ENCODE measurements around the gene RELN. TPM values are rescaled to one million over a fixed set of nuclear protein-coding genes. Genes with fewer than 3 reads are reported as not detected.

Gene RELN
- total RNA-seq, 1 donor from 2014 or later = 5.4 TPM

DNA sequence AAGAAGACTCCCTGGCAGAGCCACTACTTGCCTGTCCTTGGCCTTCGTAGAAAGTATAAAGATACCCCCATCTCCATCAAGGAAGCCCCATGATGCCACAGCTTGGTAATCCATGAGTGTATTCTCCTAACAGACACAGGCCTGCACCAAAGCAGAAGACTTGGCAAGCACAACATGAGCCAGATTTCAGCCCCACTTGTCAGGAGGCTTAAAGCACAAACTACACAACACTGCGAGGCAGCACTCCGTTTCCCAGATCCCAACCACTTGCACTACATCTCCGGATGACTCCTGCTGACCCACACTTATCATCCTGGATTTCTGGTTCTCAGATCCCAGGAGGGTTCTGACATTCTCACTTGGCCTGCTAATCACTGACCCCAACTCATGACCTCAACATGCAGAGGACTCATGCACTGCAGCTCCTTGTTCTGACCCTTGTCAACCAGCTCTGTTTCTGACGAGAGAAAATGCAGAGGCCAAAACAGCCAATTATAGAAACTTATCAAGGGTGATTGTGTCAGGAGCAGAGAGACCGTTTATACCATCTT lies 100.8 kb downstream of the RELN start:
- peaks cover 8% of the 10 kb centered on the region for H3K27me3 Mint-ChIP-seq
- TF ChIP-seq, protein P1, sequence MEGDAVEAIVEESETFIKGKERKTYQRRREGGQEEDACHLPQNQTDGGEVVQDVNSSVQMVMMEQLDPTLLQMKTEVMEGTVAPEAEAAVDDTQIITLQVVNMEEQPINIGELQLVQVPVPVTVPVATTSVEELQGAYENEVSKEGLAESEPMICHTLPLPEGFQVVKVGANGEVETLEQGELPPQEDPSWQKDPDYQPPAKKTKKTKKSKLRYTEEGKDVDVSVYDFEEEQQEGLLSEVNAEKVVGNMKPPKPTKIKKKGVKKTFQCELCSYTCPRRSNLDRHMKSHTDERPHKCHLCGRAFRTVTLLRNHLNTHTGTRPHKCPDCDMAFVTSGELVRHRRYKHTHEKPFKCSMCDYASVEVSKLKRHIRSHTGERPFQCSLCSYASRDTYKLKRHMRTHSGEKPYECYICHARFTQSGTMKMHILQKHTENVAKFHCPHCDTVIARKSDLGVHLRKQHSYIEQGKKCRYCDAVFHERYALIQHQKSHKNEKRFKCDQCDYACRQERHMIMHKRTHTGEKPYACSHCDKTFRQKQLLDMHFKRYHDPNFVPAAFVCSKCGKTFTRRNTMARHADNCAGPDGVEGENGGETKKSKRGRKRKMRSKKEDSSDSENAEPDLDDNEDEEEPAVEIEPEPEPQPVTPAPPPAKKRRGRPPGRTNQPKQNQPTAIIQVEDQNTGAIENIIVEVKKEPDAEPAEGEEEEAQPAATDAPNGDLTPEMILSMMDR (IDR thresholded peaks at IDR 0.05; ENCODE audit: unreplicated experiment) = no peak
- DNase-seq (ENCODE audit: low spot score, unreplicated experiment) = no peak
- no peak overlapping the region for H3K27ac Mint-ChIP-seq
- H3K9me3 Mint-ChIP-seq (ENCODE audit: low read depth) = peaks cover 3% of the 10 kb centered on the region
- peaks cover 2% of the 10 kb centered on the region for H3K4me1 Mint-ChIP-seq (ENCODE audit: low read depth)
- H3K4me3 Mint-ChIP-seq (ENCODE audit: low read depth) = no peak overlapping the region
- no peaks in the 10 kb centered on the region for H3K36me3 Mint-ChIP-seq (ENCODE audit: insufficient read depth)

DNA sequence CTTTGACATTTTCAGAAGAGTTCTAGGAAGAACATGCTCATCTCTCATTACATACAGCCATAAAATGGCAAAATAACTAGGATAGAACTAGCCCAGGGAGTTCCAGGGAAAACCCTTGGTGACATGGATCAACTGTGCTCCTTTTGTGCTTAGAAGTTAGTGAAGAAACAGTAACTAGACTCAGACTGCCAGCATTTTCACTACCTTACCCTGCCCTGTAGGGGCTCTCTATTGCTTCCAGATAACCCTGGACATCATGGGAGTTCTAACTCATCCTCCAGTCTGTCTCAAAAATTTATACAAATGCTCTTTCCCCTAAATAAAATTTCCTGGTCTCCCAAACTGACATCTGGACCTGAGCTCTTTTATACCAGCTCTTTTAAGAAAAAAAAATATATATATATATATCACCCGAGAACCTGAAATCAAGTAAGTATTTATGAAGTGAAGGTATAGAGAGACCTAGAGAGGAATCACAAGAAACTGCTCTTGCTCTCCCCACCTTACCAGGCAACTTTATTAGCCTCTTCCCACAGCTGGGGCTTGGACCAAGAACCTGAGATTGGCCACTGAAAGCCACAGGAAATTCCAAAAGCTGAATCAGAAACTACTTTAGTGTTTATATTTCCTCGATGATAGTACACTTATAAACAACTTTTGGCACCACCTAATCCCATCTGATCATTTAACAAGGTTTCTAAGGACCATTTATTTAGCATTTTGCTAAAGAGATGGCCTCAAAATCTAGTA lies 101.4 kb downstream of the RELN start:
- no peak overlapping the region for H3K4me3 Mint-ChIP-seq (ENCODE audit: low read depth)
- TF ChIP-seq, protein P1 (IDR thresholded peaks at IDR 0.05; ENCODE audit: unreplicated experiment) = peak; percentile 29
- H3K36me3 Mint-ChIP-seq (ENCODE audit: insufficient read depth) = no peaks in the 10 kb centered on the region
- no peak overlapping the region for H3K27ac Mint-ChIP-seq
- no peak for DNase-seq (ENCODE audit: low spot score, unreplicated experiment)
- peaks cover 8% of the 10 kb centered on the region for H3K27me3 Mint-ChIP-seq
- H3K9me3 Mint-ChIP-seq (ENCODE audit: low read depth) = peaks cover 3% of the 10 kb centered on the region
- H3K4me1 Mint-ChIP-seq (ENCODE audit: low read depth) = peaks cover 7% of the 10 kb centered on the region

DNA sequence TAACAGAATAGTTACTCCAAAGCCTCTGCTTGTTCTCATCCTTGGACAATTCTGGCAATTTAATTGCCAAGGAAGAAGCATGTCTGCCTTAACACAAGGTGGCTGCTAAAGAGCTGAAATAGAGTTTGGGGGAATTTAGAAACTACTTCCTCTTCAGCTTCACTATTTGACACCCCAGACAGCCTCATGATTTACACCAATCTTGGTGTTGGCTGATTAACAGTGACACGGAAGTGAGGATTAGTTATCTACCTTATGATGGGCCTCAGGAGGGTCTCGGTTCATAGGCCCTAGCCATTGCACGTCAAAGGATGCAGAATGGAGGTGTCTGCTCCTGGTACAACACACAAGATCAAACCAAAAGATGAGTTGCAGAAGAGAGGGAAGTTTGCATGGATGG lies 102.4 kb downstream of the RELN start:
- Mint-ChIP-seq H3K36me3 (ENCODE audit: insufficient read depth) (no peaks in the 10 kb centered on the region), H3K27me3 (peaks cover 8% of the 10 kb centered on the region), H3K4me1 (ENCODE audit: low read depth) (peaks cover 8% of the 10 kb centered on the region), H3K9me3 (ENCODE audit: low read depth) (peaks cover 3% of the 10 kb centered on the region), H3K4me3 (ENCODE audit: low read depth) (no peak overlapping the region), H3K27ac (no peak overlapping the region)
- TF ChIP-seq, protein P1 (IDR thresholded peaks at IDR 0.05; ENCODE audit: unreplicated experiment) = no peak
- DNase-seq (ENCODE audit: low spot score, unreplicated experiment) = no peak

DNA sequence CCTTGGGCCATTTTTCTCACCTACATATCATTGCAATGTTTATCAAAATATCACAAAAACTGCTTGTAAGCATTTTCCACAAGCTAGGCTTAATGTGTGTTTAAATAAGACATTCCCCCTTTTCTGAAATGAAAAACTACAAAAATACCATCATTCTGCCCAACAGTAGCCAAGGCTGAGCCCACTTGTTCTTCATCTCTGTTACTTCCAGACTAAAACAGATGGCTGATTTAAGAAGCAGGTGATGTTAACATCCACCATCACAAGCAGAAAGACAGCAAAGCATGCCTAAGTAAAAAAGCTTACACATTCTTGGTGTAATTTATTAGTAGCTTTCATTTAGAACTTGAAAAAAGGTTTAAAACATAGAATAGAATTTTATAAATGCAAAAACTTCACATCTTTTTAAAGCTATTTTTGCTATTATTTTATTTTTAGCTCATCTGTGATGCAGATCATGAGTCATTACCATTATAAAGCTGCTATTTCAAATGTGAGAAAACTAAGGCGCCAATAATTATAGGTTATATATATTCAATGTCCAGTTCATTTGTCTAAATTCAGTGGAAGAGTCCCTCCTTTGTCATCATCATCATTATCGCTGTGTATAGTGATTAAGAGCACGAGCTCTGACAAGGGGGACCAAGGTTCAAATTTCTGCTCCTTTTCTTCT lies 109.4 kb downstream of the RELN start:
- peaks cover 25% of the 10 kb centered on the region for H3K4me1 Mint-ChIP-seq (ENCODE audit: low read depth)
- no peak overlapping the region for H3K4me3 Mint-ChIP-seq (ENCODE audit: low read depth)
- H3K27ac Mint-ChIP-seq = no peak overlapping the region
- H3K27me3 Mint-ChIP-seq = peaks cover 2% of the 10 kb centered on the region
- TF ChIP-seq, protein P1 (IDR thresholded peaks at IDR 0.05; ENCODE audit: unreplicated experiment) = no peak
- peaks cover 3% of the 10 kb centered on the region for H3K9me3 Mint-ChIP-seq (ENCODE audit: low read depth)
- DNase-seq (ENCODE audit: low spot score, unreplicated experiment) = no peak
- no peaks in the 10 kb centered on the region for H3K36me3 Mint-ChIP-seq (ENCODE audit: insufficient read depth)

DNA sequence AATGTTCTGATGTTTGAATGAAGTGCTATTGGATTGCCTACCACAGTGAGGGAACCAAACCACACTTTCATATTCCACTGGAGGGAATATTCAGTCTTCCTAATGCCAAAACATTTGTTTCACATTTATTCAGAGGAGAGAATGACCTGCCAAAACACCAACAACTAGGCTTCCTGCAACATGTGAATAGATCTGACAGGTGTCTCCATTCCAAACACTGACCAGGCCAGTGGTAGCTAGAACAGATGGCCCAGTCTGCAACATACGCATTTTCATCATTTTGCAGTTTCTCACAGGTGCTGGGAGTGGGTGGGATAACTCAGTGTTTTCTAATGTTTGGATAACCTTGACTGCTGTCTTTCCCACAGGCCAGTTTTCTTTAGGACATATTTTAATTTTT lies 110.0 kb downstream of the RELN start:
- no peak for DNase-seq (ENCODE audit: low spot score, unreplicated experiment)
- Mint-ChIP-seq H3K36me3 (ENCODE audit: insufficient read depth) (no peaks in the 10 kb centered on the region), H3K4me1 (ENCODE audit: low read depth) (peaks cover 25% of the 10 kb centered on the region), H3K27ac (no peak overlapping the region), H3K27me3 (peaks cover 2% of the 10 kb centered on the region), H3K9me3 (ENCODE audit: low read depth) (peaks cover 3% of the 10 kb centered on the region), H3K4me3 (ENCODE audit: low read depth) (no peak overlapping the region)
- TF ChIP-seq, protein P1 (IDR thresholded peaks at IDR 0.05; ENCODE audit: unreplicated experiment) = no peak

All from progenitor cell of endocrine pancreas (in vitro differentiated cells).